Kidney (tissue), 14 donors: ENCODE measurements around the gene F12. TPM values are rescaled to one million over a fixed set of nuclear protein-coding genes. Genes with fewer than 3 reads are reported as not detected.

Experiments used
- DNase-seq, 5 donors: peaks; one replicate each; pipeline ENCODE4 v3.0.0-alpha.2; 2013 to 2020
- FAIRE-seq: peaks from 2 replicates; lab custom pipeline; 2012; peaks lifted over from hg19 to GRCh38; lab: Jason Lieb, UNC
- H3K27ac ChIP-seq, 2 donors: one replicate each; pipeline ENCODE4 v1.7.0; 2013; ENCODE audit warnings: low read depth in 2 of 2, low read length in 2 of 2, inconsistent platforms in 1 of 2
- H3K27me3 ChIP-seq: one replicate; pipeline ENCODE4 v1.7.1; 2013; ENCODE audit warnings: low read length, inconsistent platforms; ENCODE audit not compliant: control insufficient read depth, insufficient read depth
- H3K36me3 ChIP-seq, 3 donors: one replicate each; pipeline versions ENCODE4 v1.7.0 to v1.7.1; 2013; ENCODE audit warnings: low read length in 3 of 3, control low read depth in 1 of 3, inconsistent platforms in 1 of 3; ENCODE audit not compliant: insufficient read depth in 3 of 3, control insufficient read depth in 2 of 3
- H3K4me1 ChIP-seq, 3 donors: one replicate each; pipeline versions ENCODE4 v1.7.0 to v1.7.1; 2013; ENCODE audit warnings: low read length in 3 of 3, inconsistent platforms in 1 of 3, low read depth in 1 of 3; ENCODE audit not compliant: control insufficient read depth in 2 of 3, insufficient read depth in 2 of 3
- H3K4me3 ChIP-seq, 3 donors: one replicate each; pipeline versions ENCODE4 v1.7.0 to v1.8.1; 2013; ENCODE audit warnings: low read length in 3 of 3, control low read depth in 1 of 3, inconsistent platforms in 1 of 3
- H3K9ac ChIP-seq, 3 donors: one replicate each; pipeline versions ENCODE4 v1.7.0 to v1.7.1; 2013; ENCODE audit warnings: low read length in 3 of 3, control low read depth in 1 of 3, inconsistent platforms in 1 of 3
- H3K9me3 ChIP-seq, 3 donors: one replicate each; pipeline versions ENCODE4 v1.7.0 to v1.7.1; 2013; ENCODE audit warnings: low read length in 3 of 3, control low read depth in 1 of 3, inconsistent platforms in 1 of 3; ENCODE audit not compliant: control insufficient read depth in 2 of 3, insufficient read depth in 1 of 3
- CTCF ChIP-seq: IDR thresholded peaks from 3 replicates; pipeline ENCODE4 v1.5.1; 2012; ENCODE audit warnings: mild to moderate bottlenecking, moderate library complexity, borderline replicate concordance; ENCODE audit not compliant: insufficient read depth; ENCODE audit errors: extremely low read depth
- intact Hi-C: fragments of 100-400 bp; cut with DNase I; formaldehyde crosslinking; loops from one replicate; pipeline ENCODE4 v1.11.1; 2022
- polyA plus RNA-seq: library from polyadenylated mRNA; stranded (reverse); fragments of 350-450 nt; fragmentation: Illumina TruSeq; extraction: RNeasy Lipid Tissue Mini Kit (QIAGEN cat#74804); gene quantifications from one replicate; pipeline ENCODE4 v1.2.3, GENCODE V29; 2014; ENCODE audit warnings: low read depth, low replicate concordance; ENCODE audit not compliant: insufficient read depth
- total RNA-seq: library from RNA; stranded (reverse); fragmentation: NEBNext Ultra II Directional; extraction: Animal tissue kit (Norgen Biotek cat#: 25700); gene quantifications from one replicate; pipeline ENCODE4 v1.2.1, GENCODE V29; 2021
- donor health status: control.
- donor health status: control.
- donor health status: control.
- donor health status: control.
- donor health status: control.
- donor health status: DM: yes; HTN: yes; CAD: no.
- donor health status: Normal renal cell carcinoma (clear cell type).

F12 gene
- total and polyA plus RNA-seq, 2 donors from 2014 or later = 3.1 to 4.2 TPM

DNA sequence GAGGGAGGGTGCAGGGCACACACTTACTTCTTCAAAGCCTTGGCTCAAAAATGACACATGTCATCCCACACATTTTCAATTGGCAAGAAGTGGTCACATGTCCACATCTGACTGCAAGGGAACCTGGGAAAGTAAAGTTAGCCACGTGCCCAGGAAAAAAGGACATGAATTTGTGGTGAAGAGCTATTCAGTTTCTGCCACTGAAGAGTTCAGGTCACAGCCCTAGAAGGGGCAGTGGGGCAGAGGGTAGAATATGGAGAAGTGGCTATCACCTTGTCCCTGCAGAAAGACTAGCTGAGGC lies 53.5 kb downstream of the F12 start:
- H3K27me3 ChIP-seq = no peaks in the 10 kb centered on the region
- no peak for TF ChIP-seq CTCF
- DNase-seq (peak in 1 of 5 donors; percentile 2), FAIRE-seq (no peak)
- no peak overlapping the region for H3K27ac ChIP-seq
- peaks cover 0 to 16% (median 1%) of the 10 kb centered on the region in 3 donors for H3K4me1 ChIP-seq
- no peak overlapping the region for H3K9ac ChIP-seq
- no peaks in the 10 kb centered on the region for H3K36me3 ChIP-seq
- H3K9me3 ChIP-seq = no peaks in the 10 kb centered on the region
- no peak overlapping the region for H3K4me3 ChIP-seq
- intact Hi-C loops = no loop called here

DNA sequence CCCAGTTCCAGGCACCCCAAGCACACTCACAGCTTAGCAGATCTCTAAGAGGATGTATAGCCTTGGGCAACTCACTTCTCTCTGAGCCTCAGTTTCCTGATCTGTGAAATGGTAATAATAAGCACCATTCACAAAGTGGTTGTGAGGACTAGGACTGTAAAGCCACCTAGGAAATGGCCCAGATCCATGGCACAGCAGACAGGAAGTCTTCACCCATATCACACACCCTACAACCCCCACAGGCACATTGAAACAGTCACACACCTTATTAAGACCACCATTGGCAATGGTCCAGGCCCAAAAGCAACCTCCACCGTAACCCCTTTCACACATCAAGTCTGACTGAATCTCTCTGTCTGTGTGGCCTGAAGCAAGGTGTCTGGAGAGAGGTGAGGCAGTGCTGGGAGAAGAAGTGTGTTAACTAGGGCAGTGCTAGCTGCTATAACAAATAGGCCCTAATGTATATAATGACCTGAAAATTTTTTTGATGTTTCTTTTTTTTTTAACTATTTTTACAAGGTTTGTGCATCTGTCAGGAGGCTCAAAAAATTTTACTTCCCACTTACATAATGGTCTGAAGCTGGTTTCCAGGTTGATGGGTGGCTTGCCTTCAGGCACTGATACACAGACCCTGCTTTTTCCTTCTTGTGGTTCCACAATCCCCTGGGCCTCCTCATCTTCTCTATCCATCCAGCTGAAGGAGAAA lies 54.0 kb downstream of the F12 start:
- intact Hi-C loops = no loop called here

DNA sequence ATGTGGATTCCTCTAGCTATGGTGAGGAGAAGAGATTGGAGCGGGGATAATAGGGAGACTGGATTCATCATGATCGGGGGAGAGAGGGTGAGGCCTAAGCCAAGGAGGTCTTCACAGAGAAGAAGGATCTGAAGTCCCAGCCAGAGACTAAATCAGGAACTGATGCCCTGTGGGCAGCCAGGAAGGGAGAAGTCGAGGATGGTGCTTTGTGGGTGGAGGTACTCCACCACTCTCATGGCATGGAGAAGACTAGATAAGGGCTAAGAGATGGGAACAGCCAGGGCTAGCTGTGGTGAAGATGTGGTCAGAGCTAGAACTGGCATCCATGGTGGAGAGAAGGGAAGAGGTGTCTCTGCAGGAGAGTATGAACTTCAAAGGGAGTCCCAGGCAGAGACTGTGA lies 54.7 kb downstream of the F12 start:
- intact Hi-C loops = no loop called here
- Histone ChIP-seq H3K27me3 (no peaks in the 10 kb centered on the region), H3K4me1 (peaks cover 4 to 27% (median 12%) of the 10 kb centered on the region in 3 donors), H3K9ac (no peak overlapping the region), H3K9me3 (no peaks in the 10 kb centered on the region), H3K4me3 (no peak overlapping the region), H3K27ac (no peak overlapping the region), H3K36me3 (no peaks in the 10 kb centered on the region)
- FAIRE-seq = no peak
- DNase-seq = peak in 1 of 5 donors; percentile 7
- no peak for TF ChIP-seq CTCF

More for the DNA sequence above, 54.0 kb downstream of the F12 start:
- no peak for TF ChIP-seq CTCF
- Histone ChIP-seq H3K27me3 (no peaks in the 10 kb centered on the region), H3K4me1 (peaks cover 3 to 21% (median 6%) of the 10 kb centered on the region in 3 donors), H3K27ac (no peak overlapping the region), H3K36me3 (no peaks in the 10 kb centered on the region), H3K9me3 (no peaks in the 10 kb centered on the region), H3K4me3 (no peak overlapping the region), H3K9ac (no peak overlapping the region)
- no peak for FAIRE-seq
- peak in 1 of 5 donors; percentile 13 for DNase-seq
